ENCODE results near the gene CUL3.

DNA sequence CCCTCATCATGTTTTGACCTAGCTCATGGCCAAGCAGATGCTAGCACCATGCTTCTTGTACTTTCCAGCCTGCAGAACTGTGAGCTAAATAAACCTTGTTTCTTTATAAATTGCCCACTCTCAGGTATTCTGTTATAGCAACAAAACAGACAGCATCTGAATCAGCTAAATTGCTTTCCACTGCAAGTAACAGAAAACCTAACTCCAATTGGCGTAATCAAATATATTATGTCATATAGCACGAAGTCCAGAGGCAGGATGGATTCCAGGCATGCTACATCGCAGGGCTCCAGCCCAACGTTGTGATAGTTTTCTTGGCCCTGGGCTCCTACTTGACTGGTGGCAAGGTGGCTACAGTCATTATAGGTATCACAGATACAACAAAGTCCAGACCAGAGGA, 10.4 kb upstream of the CUL3 start:
- TF ChIP-seq, protein P1, sequence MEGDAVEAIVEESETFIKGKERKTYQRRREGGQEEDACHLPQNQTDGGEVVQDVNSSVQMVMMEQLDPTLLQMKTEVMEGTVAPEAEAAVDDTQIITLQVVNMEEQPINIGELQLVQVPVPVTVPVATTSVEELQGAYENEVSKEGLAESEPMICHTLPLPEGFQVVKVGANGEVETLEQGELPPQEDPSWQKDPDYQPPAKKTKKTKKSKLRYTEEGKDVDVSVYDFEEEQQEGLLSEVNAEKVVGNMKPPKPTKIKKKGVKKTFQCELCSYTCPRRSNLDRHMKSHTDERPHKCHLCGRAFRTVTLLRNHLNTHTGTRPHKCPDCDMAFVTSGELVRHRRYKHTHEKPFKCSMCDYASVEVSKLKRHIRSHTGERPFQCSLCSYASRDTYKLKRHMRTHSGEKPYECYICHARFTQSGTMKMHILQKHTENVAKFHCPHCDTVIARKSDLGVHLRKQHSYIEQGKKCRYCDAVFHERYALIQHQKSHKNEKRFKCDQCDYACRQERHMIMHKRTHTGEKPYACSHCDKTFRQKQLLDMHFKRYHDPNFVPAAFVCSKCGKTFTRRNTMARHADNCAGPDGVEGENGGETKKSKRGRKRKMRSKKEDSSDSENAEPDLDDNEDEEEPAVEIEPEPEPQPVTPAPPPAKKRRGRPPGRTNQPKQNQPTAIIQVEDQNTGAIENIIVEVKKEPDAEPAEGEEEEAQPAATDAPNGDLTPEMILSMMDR (IDR thresholded peaks at IDR 0.05) = no peak
- no peak for TF ChIP-seq POLR2AphosphoS5 (IDR thresholded peaks at IDR 0.05; ENCODE audit: low read depth, low read length)
- TF ChIP-seq, protein P2, sequence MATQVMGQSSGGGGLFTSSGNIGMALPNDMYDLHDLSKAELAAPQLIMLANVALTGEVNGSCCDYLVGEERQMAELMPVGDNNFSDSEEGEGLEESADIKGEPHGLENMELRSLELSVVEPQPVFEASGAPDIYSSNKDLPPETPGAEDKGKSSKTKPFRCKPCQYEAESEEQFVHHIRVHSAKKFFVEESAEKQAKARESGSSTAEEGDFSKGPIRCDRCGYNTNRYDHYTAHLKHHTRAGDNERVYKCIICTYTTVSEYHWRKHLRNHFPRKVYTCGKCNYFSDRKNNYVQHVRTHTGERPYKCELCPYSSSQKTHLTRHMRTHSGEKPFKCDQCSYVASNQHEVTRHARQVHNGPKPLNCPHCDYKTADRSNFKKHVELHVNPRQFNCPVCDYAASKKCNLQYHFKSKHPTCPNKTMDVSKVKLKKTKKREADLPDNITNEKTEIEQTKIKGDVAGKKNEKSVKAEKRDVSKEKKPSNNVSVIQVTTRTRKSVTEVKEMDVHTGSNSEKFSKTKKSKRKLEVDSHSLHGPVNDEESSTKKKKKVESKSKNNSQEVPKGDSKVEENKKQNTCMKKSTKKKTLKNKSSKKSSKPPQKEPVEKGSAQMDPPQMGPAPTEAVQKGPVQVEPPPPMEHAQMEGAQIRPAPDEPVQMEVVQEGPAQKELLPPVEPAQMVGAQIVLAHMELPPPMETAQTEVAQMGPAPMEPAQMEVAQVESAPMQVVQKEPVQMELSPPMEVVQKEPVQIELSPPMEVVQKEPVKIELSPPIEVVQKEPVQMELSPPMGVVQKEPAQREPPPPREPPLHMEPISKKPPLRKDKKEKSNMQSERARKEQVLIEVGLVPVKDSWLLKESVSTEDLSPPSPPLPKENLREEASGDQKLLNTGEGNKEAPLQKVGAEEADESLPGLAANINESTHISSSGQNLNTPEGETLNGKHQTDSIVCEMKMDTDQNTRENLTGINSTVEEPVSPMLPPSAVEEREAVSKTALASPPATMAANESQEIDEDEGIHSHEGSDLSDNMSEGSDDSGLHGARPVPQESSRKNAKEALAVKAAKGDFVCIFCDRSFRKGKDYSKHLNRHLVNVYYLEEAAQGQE (IDR thresholded peaks at IDR 0.05; ENCODE audit: insufficient read depth in 1 of 2, low read depth in 2 of 2, low read length in 1 of 2) = no peak
- TF ChIP-seq SIN3A (IDR thresholded peaks at IDR 0.05; ENCODE audit: borderline replicate concordance, insufficient read depth, low read depth, low read length) = no peak
